Left lung (tissue), 10 donors: Measurements from ENCODE around the gene SLC35F3. TPM values are rescaled to one million over a fixed set of nuclear protein-coding genes. Genes with fewer than 3 reads are reported as not detected.

Experiments used
- ATAC-seq: fragments of 200-7000 bp; cut with Tn5 transposase; one replicate; pipeline ENCODE4 v1.9.1; 2020; ENCODE audit warnings: moderate library complexity
- DNase-seq, 4 donors: peaks; one replicate each; pipeline ENCODE4 v3.0.0-alpha.2; 2013 to 2020
- H3K27ac ChIP-seq, 2 donors: fragments of 200-600 bp; sonication (generic) in 1 of 2; one replicate each; pipeline versions ENCODE4 v1.5.0 to v1.8.0; 2020 to 2021
- H3K27me3 ChIP-seq, 2 donors: fragments of 200-600 bp; sonication (generic) in 1 of 2; one replicate each; pipeline versions ENCODE4 v1.5.0 to v1.8.0; 2020 to 2021
- H3K36me3 ChIP-seq, 2 donors: fragments of 200-600 bp; sonication (generic) in 1 of 2; one replicate each; pipeline versions ENCODE4 v1.5.0 to v1.8.0; 2020 to 2021
- H3K4me1 ChIP-seq, 2 donors: fragments of 200-600 bp; one replicate each; pipeline ENCODE4 v1.8.0; 2021
- H3K4me3 ChIP-seq, 2 donors: fragments of 200-600 bp; sonication (generic) in 1 of 2; one replicate each; pipeline versions ENCODE4 v1.5.0 to v1.8.0; 2020 to 2021; ENCODE audit warnings: mild to moderate bottlenecking in 1 of 2
- H3K9me3 ChIP-seq, 2 donors: fragments of 200-600 bp; sonication (generic) in 1 of 2; one replicate each; pipeline versions ENCODE4 v1.5.0 to v1.8.0; 2020 to 2021
- CTCF ChIP-seq, 2 donors: fragments of 200-600 bp; sonication (generic) in 1 of 2; IDR thresholded peaks; one replicate each; pipeline versions ENCODE4 v1.5.0 to v1.8.0; 2021; ENCODE audit warnings: antibody characterized with exemption in 2 of 2
- intact Hi-C, 2 donors: fragments of 100-400 bp; cut with DNase I; formaldehyde crosslinking; loops; one replicate each; pipeline versions ENCODE4 v1.11.2 to v1.14.2; 2022
- polyA plus RNA-seq, 6 donors: library from polyadenylated mRNA; unstranded; fragments of 120-200 nt; gene quantifications; one replicate each; pipeline ENCODE4 v1.2.1, GENCODE V29; 2013; ENCODE audit not compliant: insufficient read length in 6 of 6
- total RNA-seq, 2 donors: library from RNA; stranded (reverse); fragmentation: NEBNext Ultra II Directional; extraction: Animal tissue kit (Norgen Biotek cat#: 25700); gene quantifications; one replicate each; pipeline ENCODE4 v1.2.1, GENCODE V29; 2021
- donor health status: DM: no; HTN: yes; CAD: no.
- donor health status: DM: no; HTN: no; CAD: no.

Gene SLC35F3
- total and polyA plus RNA-seq, 8 donors = 0.58 to 1.9 (median 1.5) TPM

- no peak overlapping the region for H3K4me3 ChIP-seq
- no peaks in the 10 kb centered on the region for H3K36me3 ChIP-seq
- no peaks in the 10 kb centered on the region for H3K27me3 ChIP-seq
- peaks cover 0 to 4% of the 10 kb centered on the region in 2 donors for H3K9me3 ChIP-seq
- no peak for TF ChIP-seq CTCF (IDR thresholded peaks at IDR 0.05)
- intact Hi-C loops = no loop called here
- DNase-seq (no peak), ATAC-seq (no peak)
- peaks cover 0 to 9% of the 10 kb centered on the region in 2 donors for H3K4me1 ChIP-seq
- H3K27ac ChIP-seq = no peak overlapping the region
Observed at GRCh38 chr1:234094172-234094571, 189.7 kb downstream of the SLC35F3 start.

GRCh38 chr1:234096161-234096770 is 191.8 kb downstream of the SLC35F3 start:
- intact Hi-C loops = no loop called here
- Histone ChIP-seq H3K9me3 (no peaks in the 10 kb centered on the region), H3K27ac (no peak overlapping the region), H3K4me1 (peaks cover 0 to 9% of the 10 kb centered on the region in 2 donors), H3K4me3 (no peak overlapping the region), H3K36me3 (no peaks in the 10 kb centered on the region), H3K27me3 (peaks cover 0 to 7% of the 10 kb centered on the region in 2 donors)
- ATAC-seq (no peak), DNase-seq (no peak)
- TF ChIP-seq CTCF (IDR thresholded peaks at IDR 0.05) = no peak

- no peak for TF ChIP-seq CTCF (IDR thresholded peaks at IDR 0.05)
- Histone ChIP-seq H3K4me3 (no peak overlapping the region), H3K27ac (no peak overlapping the region), H3K36me3 (no peaks in the 10 kb centered on the region), H3K9me3 (no peaks in the 10 kb centered on the region), H3K27me3 (peaks cover 0 to 16% of the 10 kb centered on the region in 2 donors), H3K4me1 (peaks cover 0 to 4% of the 10 kb centered on the region in 2 donors)
- DNase-seq = peak in 1 of 4 donors; percentile 43
- ATAC-seq = peak; percentile 25
- intact Hi-C loops = no loop called here
Observed at GRCh38 chr1:234102583-234102982, 198.1 kb downstream of the SLC35F3 start.

GRCh38 chr1:234103198-234103597 is 198.7 kb downstream of the SLC35F3 start:
- ATAC-seq (no peak), DNase-seq (no peak)
- intact Hi-C loops = no loop called here
- no peak overlapping the region for H3K4me3 ChIP-seq
- H3K27ac ChIP-seq = no peak overlapping the region
- H3K36me3 ChIP-seq = no peaks in the 10 kb centered on the region
- peaks cover 0 to 16% of the 10 kb centered on the region in 2 donors for H3K27me3 ChIP-seq
- no peak for TF ChIP-seq CTCF (IDR thresholded peaks at IDR 0.05)
- H3K9me3 ChIP-seq = no peaks in the 10 kb centered on the region
- peaks cover 0 to 4% of the 10 kb centered on the region in 2 donors for H3K4me1 ChIP-seq

- TF ChIP-seq CTCF (IDR thresholded peaks at IDR 0.05) = no peak
- DNase-seq (no peak), ATAC-seq (no peak)
- peaks cover 0 to 11% of the 10 kb centered on the region in 2 donors for H3K27me3 ChIP-seq
- no peak overlapping the region for H3K27ac ChIP-seq
- intact Hi-C loops = no loop called here
- H3K4me1 ChIP-seq = peaks cover 0 to 4% of the 10 kb centered on the region in 2 donors
- no peak overlapping the region for H3K4me3 ChIP-seq
- H3K9me3 ChIP-seq = no peaks in the 10 kb centered on the region
- H3K36me3 ChIP-seq = no peaks in the 10 kb centered on the region
Observed at GRCh38 chr1:234106032-234106431, 201.6 kb downstream of the SLC35F3 start.
